OCI-LY3 (cell line): Measurements from ENCODE around the gene REL.
A peak's percentile ranks its signal among the peaks of the same experiment; 100 is the strongest.
"Not testable (repeated sequence)": the region's sequence is repeated elsewhere in the genome, so short reads cannot be mapped to it uniquely, and the experiment has no call there.

Experiments used
- H2AFZ ChIP-seq: fragments of 200-600, 300-600 bp; shearing (Covaris generic); 2 replicates; pipeline ENCODE4 v1.6.0; 2014; ENCODE audit warnings: antibody characterized with exemption, low read depth, low read length
- H3K27ac ChIP-seq: fragments of 200-600, 300-600 bp; sonication (generic); 2 replicates; pipeline ENCODE4 v1.5.1; 2014; ENCODE audit warnings: mild to moderate bottlenecking, low read length, moderate library complexity, mixed read lengths
- H3K27me3 ChIP-seq: fragments of 200-600, 300-600 bp; sonication (generic); 2 replicates; pipeline ENCODE4 v1.6.1; 2014; ENCODE audit warnings: low read depth, low read length, mixed read lengths
- H3K36me3 ChIP-seq: fragments of 200-600, 300-600 bp; sonication (generic); replicated peaks from 2 replicates; pipeline ENCODE3; 2014; ENCODE audit warnings: low read depth, low read length, mixed read lengths
- H3K4me1 ChIP-seq: fragments of 300-600, 200-600 bp; sonication (generic); 2 replicates; pipeline ENCODE4 v1.6.1; 2014; ENCODE audit warnings: low read length, mixed read lengths
- H3K4me2 ChIP-seq: fragments of 200-600, 300-600 bp; sonication (generic); 2 replicates; pipeline ENCODE4 v1.6.1; 2014; ENCODE audit warnings: low read length, mixed read lengths
- H3K4me3 ChIP-seq: fragments of 300-600, 200-600 bp; sonication (generic); 2 replicates; pipeline ENCODE4 v1.5.1; 2014; ENCODE audit warnings: antibody characterized with exemption, mild to moderate bottlenecking, low read length, moderate library complexity
- H3K79me2 ChIP-seq: fragments of 300-600, 200-600 bp; shearing (Covaris generic); 2 replicates; pipeline ENCODE4 v1.6.1; 2014; ENCODE audit warnings: mild to moderate bottlenecking, low read length, mixed read lengths
- H3K9ac ChIP-seq: fragments of 300-600, 200-600 bp; shearing (Covaris generic); 2 replicates; pipeline ENCODE4 v1.6.0; 2014; ENCODE audit warnings: mild to moderate bottlenecking, low read length, moderate library complexity
- H3K9me3 ChIP-seq: fragments of 200-600, 300-600 bp; shearing (Covaris generic); 2 replicates; pipeline ENCODE4 v1.6.1; 2014; ENCODE audit warnings: low read length, mixed read lengths; ENCODE audit not compliant: insufficient read depth
- H4K20me1 ChIP-seq: fragments of 200-600, 300-600 bp; sonication (generic); 2 replicates; pipeline ENCODE4 v1.6.1; 2016; ENCODE audit warnings: low read length, mixed read lengths; ENCODE audit not compliant: insufficient read depth
- CTCF ChIP-seq: fragments of 200-600, 300-600 bp; sonication (generic); IDR thresholded peaks from 2 replicates; pipeline ENCODE4 v1.5.1; 2014; ENCODE audit warnings: antibody characterized with exemption, low read length, low read depth
- EZH2phosphoT487 ChIP-seq: fragments of 200-600 bp; shearing (Covaris generic); IDR thresholded peaks from 2 replicates; pipeline ENCODE4 v1.6.1; 2018; ENCODE audit warnings: antibody characterized with exemption, mixed run types, low read depth

The REL gene

GRCh38 chr2:60898567-60898966 lies 17.2 kb downstream of the REL start:
- Histone ChIP-seq H3K9me3 (no peaks in the 10 kb centered on the region), H3K4me1 (peaks cover 28% of the 10 kb centered on the region), H3K27me3 (no peaks in the 10 kb centered on the region), H3K9ac (no peak overlapping the region), H3K4me2 (no peak overlapping the region; the same call in 1 of the 2 replicates), H2AFZ (no peak overlapping the region), H3K27ac (no peak overlapping the region), H4K20me1 (peaks cover 56% of the 10 kb centered on the region), H3K79me2 (peaks cover 72% of the 10 kb centered on the region), H3K4me3 (no peak overlapping the region), H3K36me3 (peaks cover 66% of the 10 kb centered on the region)
- TF ChIP-seq EZH2phosphoT487 (no peak), CTCF (no peak)

GRCh38 chr2:60899230-60899891 lies 18.0 kb downstream of the REL start:
- Histone ChIP-seq H3K79me2 (peaks cover 67% of the 10 kb centered on the region), H3K27ac (peak overlapping the region; percentile 58), H3K36me3 (peaks cover 61% of the 10 kb centered on the region), H3K27me3 (no peaks in the 10 kb centered on the region), H3K4me1 (peaks cover 28% of the 10 kb centered on the region), H3K4me3 (no peak overlapping the region), H3K9me3 (no peaks in the 10 kb centered on the region), H4K20me1 (peaks cover 50% of the 10 kb centered on the region), H3K9ac (no peak overlapping the region), H2AFZ (no peak overlapping the region), H3K4me2 (peak overlapping the region; percentile 36)
- TF ChIP-seq CTCF (no peak), EZH2phosphoT487 (no peak)

GRCh38 chr2:60899892-60900249 lies 18.5 kb downstream of the REL start:
- H3K4me2 ChIP-seq: peak overlapping the region; percentile 36
- H3K36me3 ChIP-seq: peaks cover 62% of the 10 kb centered on the region
- H4K20me1 ChIP-seq: peaks cover 50% of the 10 kb centered on the region
- H3K9me3 ChIP-seq: no peaks in the 10 kb centered on the region
- no peak overlapping the region for H3K4me3 ChIP-seq
- no peaks in the 10 kb centered on the region for H3K27me3 ChIP-seq
- TF ChIP-seq CTCF: no peak
- TF ChIP-seq EZH2phosphoT487: no peak
- H3K27ac ChIP-seq: peak overlapping the region; percentile 58
- peaks cover 28% of the 10 kb centered on the region for H3K4me1 ChIP-seq
- H3K9ac ChIP-seq: no peak overlapping the region
- no peak overlapping the region for H2AFZ ChIP-seq
- H3K79me2 ChIP-seq: peaks cover 68% of the 10 kb centered on the region

- not testable (repeated sequence) for H2AFZ ChIP-seq, H3K9me3 ChIP-seq, H3K4me2 ChIP-seq, H3K27me3 ChIP-seq, H3K4me3 ChIP-seq, H3K9ac ChIP-seq, H3K27ac ChIP-seq
- Histone ChIP-seq H3K36me3 (peaks cover 58% of the 10 kb centered on the region), H4K20me1 (peaks cover 50% of the 10 kb centered on the region), H3K4me1 (peaks cover 28% of the 10 kb centered on the region), H3K79me2 (peaks cover 59% of the 10 kb centered on the region)
These were observed 19.9 kb downstream of the REL start for GRCh38 chr2:60901296-60901695.

- H2AFZ ChIP-seq, H3K27me3 ChIP-seq, H3K9ac ChIP-seq, H3K4me3 ChIP-seq, H3K27ac ChIP-seq, H3K4me1 ChIP-seq, H3K4me2 ChIP-seq, H3K9me3 ChIP-seq: not testable (repeated sequence)
- peaks cover 37% of the 10 kb centered on the region for H3K79me2 ChIP-seq
- H4K20me1 ChIP-seq: peaks cover 31% of the 10 kb centered on the region
- H3K36me3 ChIP-seq: peaks cover 45% of the 10 kb centered on the region
These were observed 24.5 kb downstream of the REL start for GRCh38 chr2:60905867-60906266.
